Osteoblast (primary cell): ENCODE data around the gene SNX27. TPM values are rescaled to one million over a fixed set of nuclear protein-coding genes. Genes with fewer than 3 reads are reported as not detected.

ENCODE experiments used
- DNase-seq: peaks from one replicate; pipeline ENCODE4 v3.0.0; 2011; ENCODE audit warnings: low spot score, mixed read lengths; ENCODE audit not compliant: insufficient read length; ENCODE audit errors: missing footprints
- H2AFZ ChIP-seq: 2 replicates; pipeline ENCODE4 v1.6.0; 2011; ENCODE audit warnings: mild to moderate bottlenecking, low read length
- H3K27ac ChIP-seq: 2 replicates; pipeline ENCODE4 v1.5.1; 2011; ENCODE audit warnings: mild to moderate bottlenecking, low read depth, low read length, moderate library complexity
- H3K27me3 ChIP-seq: 2 replicates; pipeline ENCODE4 v1.6.0; 2012; ENCODE audit warnings: mild to moderate bottlenecking, control low read depth, inconsistent platforms, low read length, moderate library complexity; ENCODE audit not compliant: insufficient read depth
- H3K36me3 ChIP-seq: 2 replicates; pipeline ENCODE4 v1.5.1; 2011; ENCODE audit warnings: mild to moderate bottlenecking, low read length, control low read depth, moderate library complexity; ENCODE audit not compliant: insufficient read depth
- H3K4me1 ChIP-seq: 2 replicates; pipeline ENCODE4 v1.5.1; 2011; ENCODE audit warnings: mild to moderate bottlenecking, low read length, control low read depth, moderate library complexity; ENCODE audit not compliant: insufficient read depth
- H3K4me2 ChIP-seq: 2 replicates; pipeline ENCODE4 v1.6.0; 2011; ENCODE audit warnings: mild to moderate bottlenecking, low read length; ENCODE audit not compliant: insufficient read depth
- H3K4me3 ChIP-seq: fragments of 200-600 bp; sonication (generic); 3 replicates; pipeline ENCODE4 v1.5.1; 2012; ENCODE audit warnings: mild to moderate bottlenecking, low read length, inconsistent platforms; ENCODE audit not compliant: insufficient read depth
- H3K79me2 ChIP-seq: 2 replicates; pipeline ENCODE4 v1.6.0; 2012; ENCODE audit warnings: mild to moderate bottlenecking, low read length, control low read depth, inconsistent platforms; ENCODE audit not compliant: insufficient read depth
- H3K9me3 ChIP-seq: 2 replicates; pipeline ENCODE4 v1.5.1; 2011; ENCODE audit warnings: low read depth, low read length, control low read depth
- H4K20me1 ChIP-seq: 2 replicates; pipeline ENCODE4 v1.6.0; 2012; ENCODE audit warnings: mild to moderate bottlenecking, low read length, control low read depth; ENCODE audit not compliant: insufficient read depth
- CTCF ChIP-seq: IDR thresholded peaks from 2 replicates; pipeline ENCODE4 v1.5.1; 2011; ENCODE audit warnings: mild to moderate bottlenecking, low read depth, low read length, moderate library complexity; ENCODE audit errors: extremely low read depth
- total RNA-seq: library from RNA; depleted of rRNA; stranded (reverse); fragments of >200 nt; gene quantifications from 2 replicates; pipeline ENCODE4 v1.2.3, GENCODE V29; 2012

The SNX27 gene
- total RNA-seq, 1 donor = 23.5 TPM

- no peak overlapping the region for H3K4me2 ChIP-seq
- no peak for TF ChIP-seq CTCF
- H3K4me1 ChIP-seq = no peaks in the 10 kb centered on the region
- no peak overlapping the region for H3K27ac ChIP-seq
- H3K36me3 ChIP-seq = no peaks in the 10 kb centered on the region
- H3K79me2 ChIP-seq = no peaks in the 10 kb centered on the region
- DNase-seq = peak; percentile 67
- peaks cover 40% of the 10 kb centered on the region for H3K27me3 ChIP-seq
- no peaks in the 10 kb centered on the region for H4K20me1 ChIP-seq
- no peak overlapping the region for H3K4me3 ChIP-seq
- H2AFZ ChIP-seq = no peak overlapping the region
- H3K9me3 ChIP-seq = no peaks in the 10 kb centered on the region
Measured at GRCh38 chr1:151711951-151712350, 100.1 kb downstream of the SNX27 start.

- Histone ChIP-seq H3K79me2 (no peaks in the 10 kb centered on the region), H2AFZ (no peak overlapping the region), H3K27me3 (peaks cover 50% of the 10 kb centered on the region), H3K4me1 (no peaks in the 10 kb centered on the region), H3K27ac (no peak overlapping the region), H3K36me3 (no peaks in the 10 kb centered on the region), H3K9me3 (no peaks in the 10 kb centered on the region), H4K20me1 (no peaks in the 10 kb centered on the region), H3K4me2 (no peak overlapping the region), H3K4me3 (no peak overlapping the region)
- no peak for DNase-seq
- TF ChIP-seq CTCF = no peak
Measured at GRCh38 chr1:151713044-151713443, 101.2 kb downstream of the SNX27 start.

GRCh38 chr1:151713874-151714273 is 102.0 kb downstream of the SNX27 start:
- Histone ChIP-seq H3K9me3 (no peaks in the 10 kb centered on the region), H4K20me1 (no peaks in the 10 kb centered on the region), H3K36me3 (no peaks in the 10 kb centered on the region), H2AFZ (no peak overlapping the region), H3K4me1 (no peaks in the 10 kb centered on the region), H3K4me2 (no peak overlapping the region), H3K4me3 (no peak overlapping the region), H3K79me2 (no peaks in the 10 kb centered on the region), H3K27me3 (peaks cover 59% of the 10 kb centered on the region), H3K27ac (no peak overlapping the region)
- TF ChIP-seq CTCF = no peak
- DNase-seq = no peak

- H3K36me3 ChIP-seq = no peaks in the 10 kb centered on the region
- no peak overlapping the region for H2AFZ ChIP-seq
- no peak overlapping the region for H3K27ac ChIP-seq
- H4K20me1 ChIP-seq = no peaks in the 10 kb centered on the region
- TF ChIP-seq CTCF = no peak
- DNase-seq = peak; percentile 76
- H3K4me3 ChIP-seq = no peak overlapping the region
- peaks cover 64% of the 10 kb centered on the region for H3K27me3 ChIP-seq
- no peaks in the 10 kb centered on the region for H3K79me2 ChIP-seq
- no peak overlapping the region for H3K4me2 ChIP-seq
- no peaks in the 10 kb centered on the region for H3K4me1 ChIP-seq
- H3K9me3 ChIP-seq = no peaks in the 10 kb centered on the region
Measured at GRCh38 chr1:151714820-151715725, 103.2 kb downstream of the SNX27 start.
